ENCODE results near the gene MAST3. TPM values are rescaled to one million over a fixed set of nuclear protein-coding genes. Genes with fewer than 3 reads are reported as not detected.

Gene MAST3
- polyA plus RNA-seq, 1 of the 3 experiments (the other 2 are of a cell fraction), result 4.5 TPM

DNA sequence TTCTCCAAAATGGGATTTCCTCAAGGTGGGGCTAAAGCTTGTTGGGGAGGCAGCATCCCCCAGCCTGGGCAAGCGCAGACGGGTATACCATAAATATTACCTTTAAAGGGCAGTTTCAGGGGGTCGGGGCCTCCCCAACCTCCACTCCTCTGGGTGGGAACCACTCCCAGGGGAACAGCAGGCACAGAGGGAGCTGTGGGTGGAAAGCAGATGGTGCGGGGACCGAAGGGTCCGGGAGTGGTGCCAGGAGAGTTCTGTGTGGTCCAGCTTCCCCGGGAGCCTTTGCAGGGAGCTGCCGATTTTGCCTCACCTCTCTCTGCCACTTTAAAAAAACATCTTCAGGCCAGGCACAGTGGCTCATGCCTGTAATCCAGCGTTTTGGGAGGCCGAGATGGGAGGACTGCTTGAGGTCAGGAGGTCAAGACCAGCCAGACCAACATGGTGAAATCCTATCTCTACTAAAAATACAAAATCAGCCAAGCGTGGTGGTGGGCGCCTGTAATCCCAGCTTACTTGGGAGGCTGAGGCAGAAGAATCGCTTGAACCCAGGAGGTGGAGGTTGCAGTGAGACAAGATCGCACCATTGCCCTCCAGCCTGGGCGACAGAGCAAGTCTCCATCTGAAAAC, 5.5 kb downstream of the MAST3 start:
- Histone ChIP-seq H3K79me2 (ENCODE audit: insufficient read depth) (no peaks in the 10 kb centered on the region), H3K36me3 (replicated peaks in 1 of 2; ENCODE audit: control insufficient read depth in 1 of 2, insufficient read depth in 2 of 2, low read length in 1 of 2) (no peaks in the 10 kb centered on the region), H3K9me2 (no peaks in the 10 kb centered on the region), H4K20me1 (ENCODE audit: insufficient read depth) (no peaks in the 10 kb centered on the region), H3K9ac (no peak overlapping the region), H3F3A (replicated peaks; ENCODE audit: insufficient read depth) (peaks cover 5% of the 10 kb centered on the region), H3K4me1 (ENCODE audit: control insufficient read depth in 1 of 2, insufficient read depth in 2 of 2, low read depth in 1 of 2, low read length in 1 of 2) (peaks cover 4 to 16% of the 10 kb centered on the region in 2 experiments; a peak in 2 of 4 replicates), H3K4me2 (no peak overlapping the region), H3K27ac (ENCODE audit: low read depth in 2 of 2, low read length in 1 of 2) (no peak overlapping the region), H3K9me3 (no peaks in the 10 kb centered on the region), H2AFZ (ENCODE audit: low read depth) (no peak overlapping the region), H3K27me3 (ENCODE audit: insufficient read depth) (no peaks in the 10 kb centered on the region), H3K4me3 (ENCODE audit: low read depth in 2 of 2, low read length in 1 of 2) (no peak overlapping the region)
- ChIA-PET POLR2A (no interaction called here), CTCF (interaction anchor here (0.9 to 2.5 kb wide), 2 partner anchors 10 to 95 kb away, joined by 3 to 15 read pairs; partner anchors contain the start of gene ARRDC2)
- TF ChIP-seq TEAD4 (IDR thresholded peaks at IDR 0.05; ENCODE audit: borderline replicate concordance, insufficient read depth) (no peak), SMC3 (IDR thresholded peaks at IDR 0.05; ENCODE audit: low read depth, low read length) (no peak), ELF1 (IDR thresholded peaks at IDR 0.05) (no peak), TCF12 (IDR thresholded peaks at IDR 0.05) (no peak), MEF2A (IDR thresholded peaks at IDR 0.05; ENCODE audit: borderline replicate concordance, low read depth) (no peak), RCOR1 (IDR thresholded peaks at IDR 0.05; ENCODE audit: low read length) (no peak), TAF1 (IDR thresholded peaks at IDR 0.05; ENCODE audit: borderline replicate concordance, low read depth, low read length) (no peak), RFX5 (IDR thresholded peaks at IDR 0.05; ENCODE audit: low read length) (no peak), NFIC (IDR thresholded peaks at IDR 0.05; ENCODE audit: borderline replicate concordance) (no peak), POLR2AphosphoS5 (IDR thresholded peaks at IDR 0.05; ENCODE audit: low read depth, low read length) (no peak), EZH2phosphoT487 (IDR thresholded peaks at IDR 0.05; ENCODE audit: borderline replicate concordance, low read depth) (no peak)
- TF ChIP-seq, protein P1, sequence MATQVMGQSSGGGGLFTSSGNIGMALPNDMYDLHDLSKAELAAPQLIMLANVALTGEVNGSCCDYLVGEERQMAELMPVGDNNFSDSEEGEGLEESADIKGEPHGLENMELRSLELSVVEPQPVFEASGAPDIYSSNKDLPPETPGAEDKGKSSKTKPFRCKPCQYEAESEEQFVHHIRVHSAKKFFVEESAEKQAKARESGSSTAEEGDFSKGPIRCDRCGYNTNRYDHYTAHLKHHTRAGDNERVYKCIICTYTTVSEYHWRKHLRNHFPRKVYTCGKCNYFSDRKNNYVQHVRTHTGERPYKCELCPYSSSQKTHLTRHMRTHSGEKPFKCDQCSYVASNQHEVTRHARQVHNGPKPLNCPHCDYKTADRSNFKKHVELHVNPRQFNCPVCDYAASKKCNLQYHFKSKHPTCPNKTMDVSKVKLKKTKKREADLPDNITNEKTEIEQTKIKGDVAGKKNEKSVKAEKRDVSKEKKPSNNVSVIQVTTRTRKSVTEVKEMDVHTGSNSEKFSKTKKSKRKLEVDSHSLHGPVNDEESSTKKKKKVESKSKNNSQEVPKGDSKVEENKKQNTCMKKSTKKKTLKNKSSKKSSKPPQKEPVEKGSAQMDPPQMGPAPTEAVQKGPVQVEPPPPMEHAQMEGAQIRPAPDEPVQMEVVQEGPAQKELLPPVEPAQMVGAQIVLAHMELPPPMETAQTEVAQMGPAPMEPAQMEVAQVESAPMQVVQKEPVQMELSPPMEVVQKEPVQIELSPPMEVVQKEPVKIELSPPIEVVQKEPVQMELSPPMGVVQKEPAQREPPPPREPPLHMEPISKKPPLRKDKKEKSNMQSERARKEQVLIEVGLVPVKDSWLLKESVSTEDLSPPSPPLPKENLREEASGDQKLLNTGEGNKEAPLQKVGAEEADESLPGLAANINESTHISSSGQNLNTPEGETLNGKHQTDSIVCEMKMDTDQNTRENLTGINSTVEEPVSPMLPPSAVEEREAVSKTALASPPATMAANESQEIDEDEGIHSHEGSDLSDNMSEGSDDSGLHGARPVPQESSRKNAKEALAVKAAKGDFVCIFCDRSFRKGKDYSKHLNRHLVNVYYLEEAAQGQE (IDR thresholded peaks at IDR 0.05; ENCODE audit: low read depth, low read length), result no peak
- TF ChIP-seq, protein P2, sequence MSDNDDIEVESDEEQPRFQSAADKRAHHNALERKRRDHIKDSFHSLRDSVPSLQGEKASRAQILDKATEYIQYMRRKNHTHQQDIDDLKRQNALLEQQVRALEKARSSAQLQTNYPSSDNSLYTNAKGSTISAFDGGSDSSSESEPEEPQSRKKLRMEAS (IDR thresholded peaks at IDR 0.05; ENCODE audit: low read depth), result no peak
- TF ChIP-seq, protein P3, sequence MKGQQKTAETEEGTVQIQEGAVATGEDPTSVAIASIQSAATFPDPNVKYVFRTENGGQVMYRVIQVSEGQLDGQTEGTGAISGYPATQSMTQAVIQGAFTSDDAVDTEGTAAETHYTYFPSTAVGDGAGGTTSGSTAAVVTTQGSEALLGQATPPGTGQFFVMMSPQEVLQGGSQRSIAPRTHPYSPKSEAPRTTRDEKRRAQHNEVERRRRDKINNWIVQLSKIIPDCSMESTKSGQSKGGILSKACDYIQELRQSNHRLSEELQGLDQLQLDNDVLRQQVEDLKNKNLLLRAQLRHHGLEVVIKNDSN (IDR thresholded peaks at IDR 0.05; ENCODE audit: borderline replicate concordance, low read depth), result no peak
- DNase-seq, result no peak
- 86% methylated on average over 15 of the region's 15 CpGs for WGBS (ENCODE audit: low lambda C conversion rate)
